Muscle of leg (tissue), 11 donors: ENCODE measurements around the gene BIK. TPM values are rescaled to one million over a fixed set of nuclear protein-coding genes. Genes with fewer than 3 reads are reported as not detected.
"Not testable (repeated sequence)": the region's sequence is repeated elsewhere in the genome, so short reads cannot be mapped to it uniquely, and the experiment has no call there.

Source experiments
- DNase-seq: peaks from one replicate; pipeline ENCODE4 v3.0.0; 2013
- H3K27ac ChIP-seq: one replicate; pipeline ENCODE4 v1.5.1; 2013; ENCODE audit warnings: mild to moderate bottlenecking, low read length, control low read depth
- H3K27me3 ChIP-seq: one replicate; pipeline ENCODE4 v1.6.1; 2013; ENCODE audit warnings: low read length; ENCODE audit not compliant: control insufficient read depth, insufficient read depth
- H3K36me3 ChIP-seq: one replicate; pipeline ENCODE4 v1.6.1; 2013; ENCODE audit warnings: low read length; ENCODE audit not compliant: control insufficient read depth, insufficient read depth
- H3K4me1 ChIP-seq: one replicate; pipeline ENCODE4 v1.6.1; 2013; ENCODE audit warnings: low read length; ENCODE audit not compliant: control insufficient read depth, insufficient read depth
- H3K4me3 ChIP-seq: one replicate; pipeline ENCODE4 v1.5.1; 2013; ENCODE audit warnings: low read length, control low read depth
- H3K9me3 ChIP-seq: replicated peaks from 2 replicates; pipeline ENCODE4 v1.6.1; 2013; ENCODE audit warnings: low read depth, low read length; ENCODE audit not compliant: control insufficient read depth
- WGBS: methylation state at CpG from one replicate; pipeline ENCODE4 v1.1.5; 2013; ENCODE audit warnings: missing lambda C conversion rate; ENCODE audit not compliant: insufficient coverage; 5-methylcytosine and 5-hydroxymethylcytosine counted together
- polyA plus RNA-seq, 8 donors: library from polyadenylated mRNA; unstranded; fragments of 120-200 nt; gene quantifications; one replicate each; pipeline versions ENCODE4 v1.2.1 to v1.2.3, GENCODE V29; 2013; ENCODE audit warnings: inconsistent platforms in 1 of 8, low replicate concordance in 1 of 8; ENCODE audit not compliant: insufficient read length in 8 of 8, insufficient read depth in 1 of 8
- total RNA-seq: library from RNA; stranded (reverse); fragments of 120-200 nt; gene quantifications from one replicate; pipeline ENCODE4 v1.2.4, GENCODE V29; 2013

The BIK gene
- total and polyA plus RNA-seq, 9 donors, result 0.11 to 0.28 (median 0.16) TPM; not detected in 4

GRCh38 chr22:43101306-43101705, 9.2 kb upstream of the BIK start:
- peaks cover 2% of the 10 kb centered on the region for H3K27me3 ChIP-seq
- 52% methylated on average over 7 of the region's 7 CpGs for WGBS
- no peaks in the 10 kb centered on the region for H3K4me1 ChIP-seq
- DNase-seq, result no peak
- peaks cover 5% of the 10 kb centered on the region for H3K9me3 ChIP-seq
- no peaks in the 10 kb centered on the region for H3K36me3 ChIP-seq
- no peak overlapping the region for H3K27ac ChIP-seq
- H3K4me3 ChIP-seq, result no peak overlapping the region

- not testable (repeated sequence) for DNase-seq, H3K9me3 ChIP-seq, H3K36me3 ChIP-seq, H3K4me1 ChIP-seq, H3K27ac ChIP-seq, H3K4me3 ChIP-seq
- WGBS, result 68% methylated on average over 7 of the region's 15 CpGs
- H3K27me3 ChIP-seq, result peaks cover 17% of the 10 kb centered on the region
These were observed 6.4 kb upstream of the BIK start for GRCh38 chr22:43104056-43104625.

GRCh38 chr22:43104950-43105349, 5.6 kb upstream of the BIK start:
- WGBS, result 100% methylated on average over 1 of the region's 3 CpGs
- not testable (repeated sequence) for H3K36me3 ChIP-seq, H3K9me3 ChIP-seq, DNase-seq, H3K4me1 ChIP-seq, H3K4me3 ChIP-seq, H3K27ac ChIP-seq
- peaks cover 25% of the 10 kb centered on the region for H3K27me3 ChIP-seq

GRCh38 chr22:43106302-43106701, 4.2 kb upstream of the BIK start:
- Histone ChIP-seq H3K27me3 (peaks cover 38% of the 10 kb centered on the region), H3K4me3 (no peak overlapping the region), H3K9me3 (no peaks in the 10 kb centered on the region), H3K4me1 (peaks cover 11% of the 10 kb centered on the region), H3K36me3 (no peaks in the 10 kb centered on the region), H3K27ac (no peak overlapping the region)
- no peak for DNase-seq
- WGBS, result 77% methylated on average over 8 of the region's 8 CpGs

GRCh38 chr22:43109511-43109910, 1.0 kb upstream of the BIK start:
- Histone ChIP-seq H3K27ac (no peak overlapping the region), H3K4me1 (peaks cover 17% of the 10 kb centered on the region), H3K27me3 (peaks cover 68% of the 10 kb centered on the region), H3K36me3 (no peaks in the 10 kb centered on the region), H3K4me3 (no peak overlapping the region), H3K9me3 (no peaks in the 10 kb centered on the region)
- no CpG with 5 or more reads among the region's 5 CpGs for WGBS
- no peak for DNase-seq

- 0% methylated on average over 12 of the region's 32 CpGs for WGBS
- DNase-seq, result no peak
- H3K27me3 ChIP-seq, result peaks cover 73% of the 10 kb centered on the region
- peaks cover 17% of the 10 kb centered on the region for H3K4me1 ChIP-seq
- H3K36me3 ChIP-seq, result no peaks in the 10 kb centered on the region
- peak overlapping the region; percentile 19 for H3K4me3 ChIP-seq
- no peaks in the 10 kb centered on the region for H3K9me3 ChIP-seq
- H3K27ac ChIP-seq, result no peak overlapping the region
These were observed 568 bp upstream of the BIK start for GRCh38 chr22:43109921-43110443.

- Histone ChIP-seq H3K36me3 (no peaks in the 10 kb centered on the region), H3K27me3 (peaks cover 73% of the 10 kb centered on the region), H3K4me3 (peak overlapping the region; percentile 27), H3K4me1 (peaks cover 17% of the 10 kb centered on the region), H3K9me3 (no peaks in the 10 kb centered on the region), H3K27ac (no peak overlapping the region)
- no peak for DNase-seq
- WGBS, result 1% methylated on average over 84 of the region's 86 CpGs
These were observed 525 bp downstream of the BIK start for GRCh38 chr22:43110927-43111623.

GRCh38 chr22:43113526-43114251, 3.1 kb downstream of the BIK start:
- Histone ChIP-seq H3K4me3 (no peak overlapping the region), H3K9me3 (no peaks in the 10 kb centered on the region), H3K27me3 (peaks cover 63% of the 10 kb centered on the region), H3K27ac (no peak overlapping the region), H3K4me1 (peaks cover 17% of the 10 kb centered on the region), H3K36me3 (no peaks in the 10 kb centered on the region)
- no peak for DNase-seq
- WGBS, result 49% methylated on average over 8 of the region's 13 CpGs

GRCh38 chr22:43114958-43115357, 4.4 kb downstream of the BIK start:
- Histone ChIP-seq H3K27me3 (peaks cover 50% of the 10 kb centered on the region), H3K4me1 (peaks cover 17% of the 10 kb centered on the region), H3K27ac (no peak overlapping the region), H3K4me3 (no peak overlapping the region), H3K36me3 (no peaks in the 10 kb centered on the region), H3K9me3 (no peaks in the 10 kb centered on the region)
- 40% methylated on average over 5 of the region's 5 CpGs for WGBS
- DNase-seq, result no peak

GRCh38 chr22:43116932-43117331, 6.4 kb downstream of the BIK start:
- DNase-seq, result no peak
- no peaks in the 10 kb centered on the region for H3K9me3 ChIP-seq
- H3K4me1 ChIP-seq, result peaks cover 3% of the 10 kb centered on the region
- no peak overlapping the region for H3K4me3 ChIP-seq
- H3K36me3 ChIP-seq, result no peaks in the 10 kb centered on the region
- WGBS, result 74% methylated on average over 6 of the region's 7 CpGs
- H3K27me3 ChIP-seq, result peaks cover 30% of the 10 kb centered on the region
- H3K27ac ChIP-seq, result no peak overlapping the region
